ENCODE data around the gene CCL3.
A peak's percentile ranks its signal among the peaks of the same experiment; 100 is the strongest.
"Not testable (repeated sequence)": the region's sequence is repeated elsewhere in the genome, so short reads cannot be mapped to it uniquely, and the experiment has no call there.

Gene CCL3

GRCh38 chr17:36086791-36087190 lies 3.2 kb downstream of the CCL3 start:
- no peak for DNase-seq (ENCODE audit: low read depth in 3 of 3)

- DNase-seq (ENCODE audit: low read depth in 3 of 3), result no peak
These were observed 4.2 kb downstream of the CCL3 start for GRCh38 chr17:36085765-36086164.

GRCh38 chr17:36083691-36084090 lies 6.3 kb downstream of the CCL3 start:
- DNase-seq (ENCODE audit: low read depth in 3 of 3), result not testable (repeated sequence)

GRCh38 chr17:36082482-36083120 lies 7.3 kb downstream of the CCL3 start:
- peak in 1 of 3 experiments; percentile 33 for DNase-seq (ENCODE audit: low read depth in 3 of 3)

- DNase-seq (ENCODE audit: low read depth in 3 of 3), result not testable (repeated sequence)
These were observed 8.1 kb downstream of the CCL3 start for GRCh38 chr17:36081681-36082471.

- no peak for DNase-seq (ENCODE audit: low read depth in 3 of 3)
These were observed 15.6 kb downstream of the CCL3 start for GRCh38 chr17:36074365-36074764.

GRCh38 chr17:36072431-36073121 lies 17.4 kb downstream of the CCL3 start:
- peak; percentile 42 to 72 (median 64) for DNase-seq (ENCODE audit: low read depth in 3 of 3)

- no peak for DNase-seq (ENCODE audit: low read depth in 3 of 3)
These were observed 18.2 kb downstream of the CCL3 start for GRCh38 chr17:36071751-36072150.

GRCh38 chr17:36070427-36070826 lies 19.5 kb downstream of the CCL3 start:
- no peak for DNase-seq (ENCODE audit: low read depth in 3 of 3)

GRCh38 chr17:36069136-36069535 lies 20.8 kb downstream of the CCL3 start:
- no peak for DNase-seq (ENCODE audit: low read depth in 3 of 3)

- no peak for DNase-seq (ENCODE audit: low read depth in 3 of 3)
These were observed 21.4 kb downstream of the CCL3 start for GRCh38 chr17:36068524-36068923.

GRCh38 chr17:36066365-36066985 lies 23.5 kb downstream of the CCL3 start:
- DNase-seq (ENCODE audit: low read depth in 3 of 3), result no peak

- no peak for DNase-seq (ENCODE audit: low read depth in 3 of 3)
These were observed 26.0 kb downstream of the CCL3 start, which contains the start of gene CCL18 for GRCh38 chr17:36063786-36064541. Gene CCL18 (plus strand): TSS chr17:36064272. CDS start chr17:36064343, 71 bp downstream.

- DNase-seq (ENCODE audit: low read depth in 3 of 3), result no peak
These were observed 29.1 kb downstream of the CCL3 start for GRCh38 chr17:36060816-36061215.

- DNase-seq (ENCODE audit: low read depth in 3 of 3), result no peak
These were observed 30.5 kb downstream of the CCL3 start for GRCh38 chr17:36059406-36059805.

- DNase-seq (ENCODE audit: low read depth in 3 of 3), result no peak
These were observed 32.0 kb downstream of the CCL3 start for GRCh38 chr17:36057911-36058310.

- no peak for DNase-seq (ENCODE audit: low read depth in 3 of 3)
These were observed 33.9 kb downstream of the CCL3 start for GRCh38 chr17:36055921-36056520.

GRCh38 chr17:36055171-36055570 lies 34.8 kb downstream of the CCL3 start:
- DNase-seq (ENCODE audit: low read depth in 3 of 3), result no peak

GRCh38 chr17:36049643-36050042 lies 40.3 kb downstream of the CCL3 start:
- no peak for DNase-seq (ENCODE audit: low read depth in 3 of 3)

GRCh38 chr17:36048066-36048465 lies 41.9 kb downstream of the CCL3 start:
- DNase-seq (ENCODE audit: low read depth in 3 of 3), result no peak

Data from stimulated activated CD4-positive, alpha-beta T cell treated with anti-CD3 and anti-CD28 coated beads, TNF-alpha, amount 100 ng/mL, for 24 hours (primary cell).